ENCODE results near the gene SHISAL1.

The SHISAL1 gene

GRCh38 chr22:44276041-44276440, 36.7 kb downstream of the SHISAL1 start:
- no peak for DNase-seq

GRCh38 chr22:44275631-44275995, 37.1 kb downstream of the SHISAL1 start:
- DNase-seq, result no peak

GRCh38 chr22:44274918-44275630, 37.7 kb downstream of the SHISAL1 start:
- DNase-seq, result no peak

- DNase-seq, result no peak
These were observed 39.6 kb downstream of the SHISAL1 start for GRCh38 chr22:44273175-44273574.

- DNase-seq, result no peak
These were observed 40.4 kb downstream of the SHISAL1 start for GRCh38 chr22:44272401-44272771.

GRCh38 chr22:44271732-44272400, 40.9 kb downstream of the SHISAL1 start:
- no peak for DNase-seq

- no peak for DNase-seq
These were observed 41.7 kb downstream of the SHISAL1 start for GRCh38 chr22:44271010-44271500.

GRCh38 chr22:44270556-44270880, 42.2 kb downstream of the SHISAL1 start:
- no peak for DNase-seq

- no peak for DNase-seq
These were observed 42.8 kb downstream of the SHISAL1 start for GRCh38 chr22:44269757-44270555.

GRCh38 chr22:44269117-44269498, 43.6 kb downstream of the SHISAL1 start:
- DNase-seq, result no peak

GRCh38 chr22:44268431-44269116, 44.2 kb downstream of the SHISAL1 start:
- no peak for DNase-seq

- no peak for DNase-seq
These were observed 44.9 kb downstream of the SHISAL1 start for GRCh38 chr22:44267856-44268255.

GRCh38 chr22:44266796-44267760, 45.7 kb downstream of the SHISAL1 start:
- DNase-seq, result no peak

GRCh38 chr22:44263547-44263946, 49.2 kb downstream of the SHISAL1 start:
- no peak for DNase-seq

GRCh38 chr22:44261861-44262595, 50.7 kb downstream of the SHISAL1 start:
- no peak for DNase-seq

- no peak for DNase-seq
These were observed 51.4 kb downstream of the SHISAL1 start for GRCh38 chr22:44261164-44261860.

- DNase-seq, result no peak
These were observed 52.3 kb downstream of the SHISAL1 start for GRCh38 chr22:44260216-44261035.

GRCh38 chr22:44259366-44260215, 53.2 kb downstream of the SHISAL1 start:
- no peak for DNase-seq

All from NCI-H1436 treated with DMSO at 0.1 percent for 48 hours (cell line).